ENCODE measurements around the gene MRPL24. TPM values are rescaled to one million over a fixed set of nuclear protein-coding genes. Genes with fewer than 3 reads are reported as not detected.

The MRPL24 gene
- total and polyA plus RNA-seq, 2 of the 13 experiments (the other 11 are each of a cell fraction or from before 2014, with no cell fraction given) = 38.1 to 42.9 TPM

DNA sequence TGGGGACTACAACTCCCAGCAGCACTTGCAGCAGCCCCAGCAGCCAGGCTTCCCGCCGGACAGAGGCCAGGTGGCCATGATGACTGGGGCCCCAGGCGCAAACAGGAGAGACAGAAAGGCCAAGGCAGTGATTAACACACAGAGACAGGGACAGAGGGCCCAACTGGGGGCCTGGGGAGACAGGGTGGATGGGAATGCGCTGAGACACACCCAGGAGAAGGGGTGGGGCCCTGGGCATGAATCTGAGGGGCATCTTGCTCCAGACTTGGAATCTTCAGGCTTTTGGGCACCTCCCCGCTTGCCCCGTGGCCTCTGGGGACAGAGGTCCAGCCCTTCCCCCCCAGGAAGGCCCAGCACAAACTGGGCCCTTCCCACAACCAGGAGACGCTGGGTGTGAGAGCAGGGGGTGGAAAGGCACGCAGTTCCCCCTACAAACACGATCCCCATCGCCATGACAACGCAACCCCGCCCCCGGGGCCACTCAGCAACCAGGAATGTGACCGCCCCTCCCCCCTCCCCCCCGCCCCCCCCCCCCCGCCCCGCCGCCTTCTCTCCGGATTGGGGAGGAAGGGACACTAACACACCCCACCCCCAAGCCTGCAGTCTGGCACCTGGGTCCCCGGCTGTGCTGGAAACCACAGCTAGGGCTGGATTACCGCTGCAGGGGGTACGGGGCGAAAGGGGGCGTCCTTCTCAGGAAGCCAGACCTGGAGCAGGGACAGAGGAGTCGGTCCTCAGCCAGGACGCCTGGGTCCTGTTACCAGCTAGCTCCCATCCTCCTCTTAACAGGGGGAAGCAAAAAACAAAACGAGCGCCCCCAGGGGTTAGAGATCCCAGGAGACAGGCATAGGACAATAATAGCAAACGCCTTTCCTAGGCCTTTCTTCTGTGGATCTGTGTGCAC is 6.1 kb upstream of the MRPL24 start (continued):
- TF ChIP-seq, protein P1, sequence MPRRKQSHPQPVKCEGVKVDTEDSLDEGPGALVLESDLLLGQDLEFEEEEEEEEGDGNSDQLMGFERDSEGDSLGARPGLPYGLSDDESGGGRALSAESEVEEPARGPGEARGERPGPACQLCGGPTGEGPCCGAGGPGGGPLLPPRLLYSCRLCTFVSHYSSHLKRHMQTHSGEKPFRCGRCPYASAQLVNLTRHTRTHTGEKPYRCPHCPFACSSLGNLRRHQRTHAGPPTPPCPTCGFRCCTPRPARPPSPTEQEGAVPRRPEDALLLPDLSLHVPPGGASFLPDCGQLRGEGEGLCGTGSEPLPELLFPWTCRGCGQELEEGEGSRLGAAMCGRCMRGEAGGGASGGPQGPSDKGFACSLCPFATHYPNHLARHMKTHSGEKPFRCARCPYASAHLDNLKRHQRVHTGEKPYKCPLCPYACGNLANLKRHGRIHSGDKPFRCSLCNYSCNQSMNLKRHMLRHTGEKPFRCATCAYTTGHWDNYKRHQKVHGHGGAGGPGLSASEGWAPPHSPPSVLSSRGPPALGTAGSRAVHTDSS (CRISPR knock-in tag; conservative IDR thresholded peaks at IDR 0.05) = no peak
- TF ChIP-seq ZBTB8A (CRISPR knock-in tag; IDR thresholded peaks at IDR 0.05; ENCODE audit: borderline replicate concordance, low read depth) (no peak), RXRA (CRISPR knock-in tag; IDR thresholded peaks at IDR 0.05) (peak; percentile 46; the same call in 1 of the 2 replicates), FOXK1 (CRISPR knock-in tag; IDR thresholded peaks at IDR 0.05; ENCODE audit: borderline replicate concordance, low read depth) (no peak), YY1 (IDR thresholded peaks at IDR 0.05; ENCODE audit: insufficient read depth, insufficient replicate concordance, low read depth, low read length) (peak; percentile 91), BRCA1 (CRISPR knock-in tag; IDR thresholded peaks at IDR 0.05) (no peak), ZNF678 (CRISPR knock-in tag; IDR thresholded peaks at IDR 0.05) (no peak), ATRX (CRISPR knock-in tag; IDR thresholded peaks at IDR 0.05; ENCODE audit: borderline replicate concordance) (no peak), ZNF274 (CRISPR knock-in tag; IDR thresholded peaks at IDR 0.05) (no peak), WIZ (CRISPR knock-in tag; IDR thresholded peaks at IDR 0.05) (no peak), EED (CRISPR knock-in tag; IDR thresholded peaks at IDR 0.05) (no peak), ZNF33B (CRISPR knock-in tag; IDR thresholded peaks at IDR 0.05) (no peak), TOPORS (CRISPR knock-in tag; IDR thresholded peaks at IDR 0.05) (no peak), KMT2B (CRISPR knock-in tag; IDR thresholded peaks at IDR 0.05) (0 out of 2 replicates have a peak, but pooled peaks have one; percentile 19), GLI4 (CRISPR knock-in tag; IDR thresholded peaks at IDR 0.05; ENCODE audit: borderline replicate concordance) (no peak), CBFB (CRISPR knock-in tag; IDR thresholded peaks at IDR 0.05) (no peak), ZNF33A (CRISPR knock-in tag; IDR thresholded peaks at IDR 0.05; ENCODE audit: borderline replicate concordance) (no peak), NCOA1 (CRISPR knock-in tag; IDR thresholded peaks at IDR 0.05) (no peak), ZNF674 (CRISPR knock-in tag; IDR thresholded peaks at IDR 0.05; ENCODE audit: low read depth) (no peak), SYNCRIP (IDR thresholded peaks at IDR 0.05; ENCODE audit: insufficient read depth, low read depth, low read length) (no peak), SMC3 (IDR thresholded peaks at IDR 0.05; ENCODE audit: low read length) (no peak), MXI1 (IDR thresholded peaks at IDR 0.05; ENCODE audit: borderline replicate concordance, low read depth, low read length) (peak; percentile 93), AKAP8 (CRISPR knock-in tag; IDR thresholded peaks at IDR 0.05) (no peak), DPF2 (CRISPR knock-in tag; IDR thresholded peaks at IDR 0.05; ENCODE audit: borderline replicate concordance, low read depth) (no peak)
- TF ChIP-seq, protein P2, sequence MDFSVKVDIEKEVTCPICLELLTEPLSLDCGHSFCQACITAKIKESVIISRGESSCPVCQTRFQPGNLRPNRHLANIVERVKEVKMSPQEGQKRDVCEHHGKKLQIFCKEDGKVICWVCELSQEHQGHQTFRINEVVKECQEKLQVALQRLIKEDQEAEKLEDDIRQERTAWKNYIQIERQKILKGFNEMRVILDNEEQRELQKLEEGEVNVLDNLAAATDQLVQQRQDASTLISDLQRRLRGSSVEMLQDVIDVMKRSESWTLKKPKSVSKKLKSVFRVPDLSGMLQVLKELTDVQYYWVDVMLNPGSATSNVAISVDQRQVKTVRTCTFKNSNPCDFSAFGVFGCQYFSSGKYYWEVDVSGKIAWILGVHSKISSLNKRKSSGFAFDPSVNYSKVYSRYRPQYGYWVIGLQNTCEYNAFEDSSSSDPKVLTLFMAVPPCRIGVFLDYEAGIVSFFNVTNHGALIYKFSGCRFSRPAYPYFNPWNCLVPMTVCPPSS (IDR thresholded peaks at IDR 0.05) = no peak
- TF ChIP-seq, protein P3, sequence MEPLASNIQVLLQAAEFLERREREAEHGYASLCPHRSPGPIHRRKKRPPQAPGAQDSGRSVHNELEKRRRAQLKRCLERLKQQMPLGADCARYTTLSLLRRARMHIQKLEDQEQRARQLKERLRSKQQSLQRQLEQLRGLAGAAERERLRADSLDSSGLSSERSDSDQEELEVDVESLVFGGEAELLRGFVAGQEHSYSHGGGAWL (CRISPR knock-in tag; IDR thresholded peaks at IDR 0.05) = no peak; the same call in 1 of the 2 replicates
- TF ChIP-seq, protein P4, sequence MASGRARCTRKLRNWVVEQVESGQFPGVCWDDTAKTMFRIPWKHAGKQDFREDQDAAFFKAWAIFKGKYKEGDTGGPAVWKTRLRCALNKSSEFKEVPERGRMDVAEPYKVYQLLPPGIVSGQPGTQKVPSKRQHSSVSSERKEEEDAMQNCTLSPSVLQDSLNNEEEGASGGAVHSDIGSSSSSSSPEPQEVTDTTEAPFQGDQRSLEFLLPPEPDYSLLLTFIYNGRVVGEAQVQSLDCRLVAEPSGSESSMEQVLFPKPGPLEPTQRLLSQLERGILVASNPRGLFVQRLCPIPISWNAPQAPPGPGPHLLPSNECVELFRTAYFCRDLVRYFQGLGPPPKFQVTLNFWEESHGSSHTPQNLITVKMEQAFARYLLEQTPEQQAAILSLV (CRISPR knock-in tag; IDR thresholded peaks at IDR 0.05; ENCODE audit: borderline replicate concordance) = no peak

All from HepG2 (cell line).